Measurements from ENCODE around the gene CMIP.

DNA sequence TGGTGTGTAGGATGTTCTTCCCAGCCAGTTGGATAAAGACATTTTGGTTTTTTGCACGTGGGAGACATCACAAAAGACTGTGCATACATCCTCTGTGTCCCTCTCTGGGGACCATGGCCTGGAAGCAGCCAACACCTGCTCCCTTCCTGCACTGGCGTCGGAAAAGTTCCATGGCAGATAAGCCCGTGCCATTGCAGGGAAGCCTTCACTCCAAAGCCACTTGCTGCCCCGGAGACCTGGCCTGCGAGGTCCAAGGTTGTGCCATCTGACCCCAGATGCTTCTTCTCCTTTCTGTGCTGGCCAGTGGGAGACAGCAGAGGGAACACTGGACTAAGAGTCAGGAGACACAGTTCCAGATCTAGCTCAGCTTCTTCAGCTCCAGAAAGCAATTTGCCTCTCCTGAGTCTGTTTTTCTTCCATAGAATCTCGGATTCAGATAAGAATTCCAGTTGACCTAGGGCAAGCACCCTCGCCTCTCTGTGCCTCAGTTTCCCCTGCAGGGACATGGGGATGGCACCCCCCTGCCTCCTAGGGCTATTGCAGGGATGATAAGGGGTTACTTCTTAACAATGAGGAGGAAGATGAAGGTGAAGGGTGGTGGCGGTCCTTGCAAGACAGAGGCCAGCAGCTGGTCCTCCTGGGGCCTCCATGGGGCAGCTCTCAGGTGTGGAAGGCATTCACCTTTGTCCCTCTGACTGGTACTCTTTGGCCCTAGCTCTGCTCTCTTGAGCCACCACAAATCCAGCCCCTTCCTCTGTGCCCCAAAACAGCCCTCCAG is 134.2 kb downstream of the CMIP start:
- TF ChIP-seq, protein P1, sequence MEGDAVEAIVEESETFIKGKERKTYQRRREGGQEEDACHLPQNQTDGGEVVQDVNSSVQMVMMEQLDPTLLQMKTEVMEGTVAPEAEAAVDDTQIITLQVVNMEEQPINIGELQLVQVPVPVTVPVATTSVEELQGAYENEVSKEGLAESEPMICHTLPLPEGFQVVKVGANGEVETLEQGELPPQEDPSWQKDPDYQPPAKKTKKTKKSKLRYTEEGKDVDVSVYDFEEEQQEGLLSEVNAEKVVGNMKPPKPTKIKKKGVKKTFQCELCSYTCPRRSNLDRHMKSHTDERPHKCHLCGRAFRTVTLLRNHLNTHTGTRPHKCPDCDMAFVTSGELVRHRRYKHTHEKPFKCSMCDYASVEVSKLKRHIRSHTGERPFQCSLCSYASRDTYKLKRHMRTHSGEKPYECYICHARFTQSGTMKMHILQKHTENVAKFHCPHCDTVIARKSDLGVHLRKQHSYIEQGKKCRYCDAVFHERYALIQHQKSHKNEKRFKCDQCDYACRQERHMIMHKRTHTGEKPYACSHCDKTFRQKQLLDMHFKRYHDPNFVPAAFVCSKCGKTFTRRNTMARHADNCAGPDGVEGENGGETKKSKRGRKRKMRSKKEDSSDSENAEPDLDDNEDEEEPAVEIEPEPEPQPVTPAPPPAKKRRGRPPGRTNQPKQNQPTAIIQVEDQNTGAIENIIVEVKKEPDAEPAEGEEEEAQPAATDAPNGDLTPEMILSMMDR (IDR thresholded peaks at IDR 0.05 in 2 of 3, conservative IDR thresholded peaks at IDR 0.05 in 1 of 3; ENCODE audit: control insufficient read depth in 2 of 3, extremely low read depth in 1 of 3, insufficient read depth in 1 of 3, low read depth in 3 of 3, low read length in 3 of 3), result no peak
- TF ChIP-seq IRF4 (IDR thresholded peaks at IDR 0.05; ENCODE audit: low read depth, low read length), result no peak
- no peak for TF ChIP-seq RCOR1 (conservative IDR thresholded peaks at IDR 0.05; ENCODE audit: low read depth, low read length)
- TF ChIP-seq KAT2A (conservative IDR thresholded peaks at IDR 0.05; ENCODE audit: control insufficient read depth, low read depth, low read length), result no peak
- TF ChIP-seq JUND (IDR thresholded peaks at IDR 0.05; ENCODE audit: low read depth, low read length), result no peak
- no peak for TF ChIP-seq SIN3A (IDR thresholded peaks at IDR 0.05; ENCODE audit: low read depth, low read length)
- TF ChIP-seq EZH2 (IDR thresholded peaks at IDR 0.05; ENCODE audit: borderline replicate concordance, control insufficient read depth, low read depth, low read length), result no peak
- TF ChIP-seq MTA3 (IDR thresholded peaks at IDR 0.05; ENCODE audit: borderline replicate concordance, low read length), result no peak
- TF ChIP-seq SUZ12 (IDR thresholded peaks at IDR 0.05; ENCODE audit: unreplicated experiment), result no peak
- no peak for TF ChIP-seq POLR2AphosphoS5 (IDR thresholded peaks at IDR 0.05; ENCODE audit: low read length)
- TF ChIP-seq ZNF24 (IDR thresholded peaks at IDR 0.05), result no peak
- TF ChIP-seq SP1 (IDR thresholded peaks at IDR 0.05; ENCODE audit: low read depth, low read length), result no peak
- TF ChIP-seq, protein P2, sequence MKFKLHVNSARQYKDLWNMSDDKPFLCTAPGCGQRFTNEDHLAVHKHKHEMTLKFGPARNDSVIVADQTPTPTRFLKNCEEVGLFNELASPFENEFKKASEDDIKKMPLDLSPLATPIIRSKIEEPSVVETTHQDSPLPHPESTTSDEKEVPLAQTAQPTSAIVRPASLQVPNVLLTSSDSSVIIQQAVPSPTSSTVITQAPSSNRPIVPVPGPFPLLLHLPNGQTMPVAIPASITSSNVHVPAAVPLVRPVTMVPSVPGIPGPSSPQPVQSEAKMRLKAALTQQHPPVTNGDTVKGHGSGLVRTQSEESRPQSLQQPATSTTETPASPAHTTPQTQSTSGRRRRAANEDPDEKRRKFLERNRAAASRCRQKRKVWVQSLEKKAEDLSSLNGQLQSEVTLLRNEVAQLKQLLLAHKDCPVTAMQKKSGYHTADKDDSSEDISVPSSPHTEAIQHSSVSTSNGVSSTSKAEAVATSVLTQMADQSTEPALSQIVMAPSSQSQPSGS (IDR thresholded peaks at IDR 0.05; ENCODE audit: low read length), result no peak
- no peak for TF ChIP-seq TBL1XR1 (IDR thresholded peaks at IDR 0.05; ENCODE audit: low read depth, low read length)

Measured in GM12878 (cell line).